Measurements from ENCODE around the gene RGS5. TPM values are rescaled to one million over a fixed set of nuclear protein-coding genes. Genes with fewer than 3 reads are reported as not detected.
A peak's percentile ranks its signal among the peaks of the same experiment; 100 is the strongest.

The RGS5 gene
- total RNA-seq, 1 experiment from 2014 or later, result 4.0 TPM

GRCh38 chr1:163191301-163191700 lies 11.4 kb downstream of the RGS5 start:
- no peak for DNase-seq (ENCODE audit: low read depth)
- in situ Hi-C loops (cut with HindIII; ENCODE audit: low pct_unique_long_range_greater_than_20kb, low sequenced_read_pairs), result no loop called here

DNA sequence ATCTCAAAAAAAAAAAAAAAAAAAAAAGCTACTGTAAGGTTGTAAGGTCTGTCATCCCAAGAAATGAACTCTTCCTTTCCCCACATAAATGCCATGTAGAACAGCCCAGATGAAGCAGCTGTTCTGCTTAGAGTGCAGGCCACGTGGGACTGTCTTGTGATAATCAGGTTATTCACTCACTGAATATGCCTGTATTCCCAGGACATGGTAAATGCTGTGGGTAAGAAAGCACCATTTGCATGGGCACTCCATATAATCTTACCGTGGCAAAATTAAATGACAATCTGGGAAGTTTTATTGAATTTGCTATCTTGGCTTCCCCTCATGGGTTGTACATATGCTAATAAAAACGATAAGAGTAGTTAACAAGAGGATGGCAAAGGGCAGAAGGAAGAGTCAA lies 13.8 kb downstream of the RGS5 start:
- in situ Hi-C loops (cut with HindIII; ENCODE audit: low pct_unique_long_range_greater_than_20kb, low sequenced_read_pairs), result no loop called here

DNA sequence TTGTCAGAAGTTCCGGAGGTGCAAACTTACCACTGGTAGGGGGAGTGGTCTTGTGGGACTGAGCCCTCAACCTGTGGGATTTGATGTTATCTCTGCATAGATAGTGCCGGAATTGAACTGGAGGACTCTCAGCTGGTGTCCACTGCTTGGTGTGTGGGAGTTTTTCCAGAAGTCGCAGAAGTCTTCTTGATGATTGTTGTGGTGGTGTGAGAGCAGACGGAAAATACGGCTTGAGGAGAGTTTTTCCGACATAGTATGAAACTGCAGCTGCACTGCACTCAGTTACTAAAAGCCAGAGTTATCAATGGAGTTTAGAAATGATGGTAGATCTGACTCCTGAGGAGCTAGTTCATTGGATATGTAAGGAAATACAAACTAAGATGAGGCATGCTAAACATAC lies 14.9 kb downstream of the RGS5 start:
- no peak for DNase-seq (ENCODE audit: low read depth)
- in situ Hi-C loops (cut with HindIII; ENCODE audit: low pct_unique_long_range_greater_than_20kb, low sequenced_read_pairs), result no loop called here

More for the DNA sequence above, 13.8 kb downstream of the RGS5 start:
- no peak for DNase-seq (ENCODE audit: low read depth)

DNA sequence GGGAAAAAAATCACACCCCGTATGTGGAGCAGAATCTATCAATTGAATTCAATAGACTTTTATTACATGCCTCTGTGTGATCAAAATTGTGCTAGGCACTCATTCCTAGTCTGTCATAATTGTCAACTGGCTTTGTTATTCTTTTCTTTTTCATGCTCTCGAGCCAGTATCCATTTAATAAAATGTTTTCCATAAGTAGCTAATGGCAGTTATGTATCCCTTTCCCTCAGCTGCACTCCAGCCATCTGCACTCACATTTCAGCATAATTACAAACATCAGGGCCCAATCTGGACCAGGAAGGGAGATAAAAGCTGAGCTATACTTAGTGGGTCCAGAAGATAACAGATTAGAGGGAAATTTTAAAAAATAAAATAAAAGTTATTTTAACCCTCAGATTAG lies 15.9 kb downstream of the RGS5 start:
- no peak for DNase-seq (ENCODE audit: low read depth)
- in situ Hi-C loops (cut with HindIII; ENCODE audit: low pct_unique_long_range_greater_than_20kb, low sequenced_read_pairs), result no loop called here

DNA sequence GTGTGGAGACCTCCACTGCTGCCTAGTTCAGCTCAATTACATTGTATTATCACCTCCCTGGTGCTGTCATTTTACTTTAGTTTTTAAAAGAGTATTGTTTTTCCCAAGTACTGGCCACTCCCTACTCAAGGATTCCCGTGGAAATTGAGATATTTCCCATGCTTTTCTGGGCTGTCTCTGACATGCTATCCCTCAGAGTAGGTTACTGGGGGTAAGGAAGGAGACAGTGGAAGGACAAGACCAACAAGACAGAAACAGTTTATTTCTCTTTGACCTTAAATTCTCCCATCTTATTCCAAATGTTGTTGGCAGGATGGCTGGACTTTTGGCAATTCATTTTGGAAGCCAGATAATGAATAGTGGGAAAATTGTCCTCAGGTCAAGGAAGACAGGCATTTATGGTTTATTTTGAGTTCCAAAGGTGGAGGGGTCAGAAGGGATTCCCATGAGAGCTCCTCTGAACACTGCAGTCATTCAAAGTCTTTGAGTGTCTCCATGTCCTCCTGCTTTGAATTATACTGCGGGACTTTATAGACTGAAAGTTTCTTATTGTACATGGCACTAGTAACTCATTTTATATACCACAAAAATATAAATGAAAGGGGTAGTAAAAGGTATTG lies 20.3 kb downstream of the RGS5 start:
- in situ Hi-C loops (cut with HindIII; ENCODE audit: low pct_unique_long_range_greater_than_20kb, low sequenced_read_pairs), result no loop called here
- DNase-seq (ENCODE audit: low read depth), result no peak

- DNase-seq (ENCODE audit: low read depth), result no peak
- in situ Hi-C loops (cut with HindIII; ENCODE audit: low pct_unique_long_range_greater_than_20kb, low sequenced_read_pairs), result no loop called here
Measured at GRCh38 chr1:163178628-163179027, 24.1 kb downstream of the RGS5 start.

GRCh38 chr1:163176797-163177196 lies 25.9 kb downstream of the RGS5 start:
- no peak for DNase-seq (ENCODE audit: low read depth)
- in situ Hi-C loops (cut with HindIII; ENCODE audit: low pct_unique_long_range_greater_than_20kb, low sequenced_read_pairs), result no loop called here

DNA sequence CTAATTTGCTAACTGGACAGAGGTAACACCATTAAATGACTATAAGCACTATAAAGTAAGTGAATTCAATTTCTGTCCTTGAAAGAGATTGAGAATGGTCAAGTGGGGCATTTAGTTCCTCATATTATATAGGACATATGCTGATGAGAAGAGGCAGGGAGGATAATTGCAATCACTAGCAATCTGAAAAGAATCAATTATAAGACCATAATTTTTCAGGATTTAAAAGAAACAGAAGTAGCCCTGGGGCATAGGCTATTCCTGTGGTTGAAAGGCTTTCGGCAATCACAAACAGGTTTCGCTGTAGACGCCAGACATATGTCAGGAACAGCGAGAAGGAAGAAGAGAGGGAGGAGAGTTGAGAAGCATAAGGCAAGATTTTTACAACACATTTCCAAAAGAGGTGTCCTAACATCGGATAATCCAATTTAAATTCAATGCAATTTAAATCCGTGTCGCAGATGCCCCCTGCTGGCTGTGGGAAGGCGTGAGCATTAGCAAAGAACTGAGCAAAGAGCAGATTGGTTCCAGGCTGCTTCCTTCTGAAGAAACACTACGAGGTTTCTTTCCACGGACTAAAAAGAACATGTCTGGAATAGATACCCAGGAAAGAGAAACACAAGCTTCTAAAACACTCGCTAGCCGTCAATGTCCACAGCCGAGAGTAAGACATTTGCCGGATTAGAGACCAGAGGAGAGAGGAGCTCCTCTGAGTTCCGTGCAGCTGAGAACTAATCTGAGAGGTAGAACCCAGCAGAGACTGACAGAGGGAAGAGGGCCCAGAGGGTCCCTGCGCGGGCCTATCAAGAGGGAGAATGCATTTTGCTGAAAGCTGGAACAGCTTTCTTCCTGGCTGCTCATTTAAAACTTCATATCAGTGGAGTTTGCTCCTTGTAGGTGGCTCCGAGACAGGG lies 27.9 kb downstream of the RGS5 start:
- in situ Hi-C loops (cut with HindIII; ENCODE audit: low pct_unique_long_range_greater_than_20kb, low sequenced_read_pairs), result no loop called here
- peak; percentile 55 for DNase-seq (ENCODE audit: low read depth)

DNA sequence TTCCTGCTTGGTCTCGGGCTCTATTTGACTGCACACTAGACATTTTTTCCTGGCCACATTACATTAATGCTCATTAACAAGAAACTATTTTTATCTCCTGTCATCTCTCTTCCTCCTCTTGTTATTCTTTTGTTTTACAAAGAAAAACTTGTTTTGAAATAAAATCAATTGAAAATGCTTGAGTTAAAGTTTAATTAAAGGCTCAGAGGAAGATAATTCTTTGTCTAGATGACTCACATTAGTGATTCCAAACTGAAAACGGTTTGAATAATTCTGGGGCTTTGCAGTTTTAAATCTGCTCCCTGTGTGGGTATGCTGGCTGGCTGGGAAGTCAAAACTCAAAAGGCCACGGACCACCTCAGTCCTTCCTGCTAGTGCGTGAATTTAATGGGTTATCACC lies 29.6 kb downstream of the RGS5 start:
- in situ Hi-C loops (cut with HindIII; ENCODE audit: low pct_unique_long_range_greater_than_20kb, low sequenced_read_pairs), result no loop called here
- DNase-seq (ENCODE audit: low read depth), result peak; percentile 69

DNA sequence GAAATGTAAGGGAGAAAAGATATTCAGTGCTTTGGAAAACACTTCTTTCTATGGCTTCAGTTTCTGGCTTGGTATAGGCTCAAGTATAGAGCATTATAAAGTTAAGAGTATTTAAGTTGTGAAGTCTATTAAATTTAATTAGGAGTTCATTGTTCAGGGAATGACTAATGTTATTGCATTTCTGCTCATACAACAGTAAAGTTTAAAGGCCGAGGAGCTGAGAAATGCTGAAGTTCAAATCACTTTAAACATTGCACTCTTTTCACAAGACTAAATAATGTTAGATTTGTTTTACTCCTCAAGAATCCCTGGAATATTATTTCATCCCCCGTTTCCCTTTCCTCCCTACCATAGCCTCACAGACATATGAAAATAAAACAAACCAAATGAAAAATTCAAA lies 30.1 kb downstream of the RGS5 start:
- in situ Hi-C loops (cut with HindIII; ENCODE audit: low pct_unique_long_range_greater_than_20kb, low sequenced_read_pairs), result no loop called here

DNA sequence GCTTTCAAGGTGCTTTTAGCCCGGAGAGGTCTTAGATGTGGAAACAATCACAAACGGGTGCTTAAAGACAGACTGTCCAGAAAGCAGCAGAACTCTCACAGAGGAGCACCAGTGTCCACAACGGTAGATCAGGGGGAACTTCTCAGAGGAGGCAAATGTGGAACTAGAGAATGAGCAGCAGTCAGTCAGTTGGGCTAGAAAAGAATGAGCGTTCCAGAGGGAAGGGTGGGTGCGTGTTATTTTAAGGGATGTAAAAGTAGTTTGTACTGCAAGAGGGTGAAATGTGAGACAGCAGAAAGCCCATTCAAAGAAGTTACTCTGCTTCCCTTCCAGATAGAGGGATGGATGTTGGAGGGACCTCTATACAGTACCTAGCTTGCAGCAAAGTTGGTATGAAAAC lies 30.9 kb downstream of the RGS5 start:
- peak; percentile 43 for DNase-seq (ENCODE audit: low read depth)
- in situ Hi-C loops (cut with HindIII; ENCODE audit: low pct_unique_long_range_greater_than_20kb, low sequenced_read_pairs), result no loop called here

More for the DNA sequence above, 30.1 kb downstream of the RGS5 start:
- no peak for DNase-seq (ENCODE audit: low read depth)

GRCh38 chr1:163170975-163171676 lies 31.6 kb downstream of the RGS5 start:
- peak; percentile 64 for DNase-seq (ENCODE audit: low read depth)
- in situ Hi-C loops (cut with HindIII; ENCODE audit: low pct_unique_long_range_greater_than_20kb, low sequenced_read_pairs), result no loop called here

DNA sequence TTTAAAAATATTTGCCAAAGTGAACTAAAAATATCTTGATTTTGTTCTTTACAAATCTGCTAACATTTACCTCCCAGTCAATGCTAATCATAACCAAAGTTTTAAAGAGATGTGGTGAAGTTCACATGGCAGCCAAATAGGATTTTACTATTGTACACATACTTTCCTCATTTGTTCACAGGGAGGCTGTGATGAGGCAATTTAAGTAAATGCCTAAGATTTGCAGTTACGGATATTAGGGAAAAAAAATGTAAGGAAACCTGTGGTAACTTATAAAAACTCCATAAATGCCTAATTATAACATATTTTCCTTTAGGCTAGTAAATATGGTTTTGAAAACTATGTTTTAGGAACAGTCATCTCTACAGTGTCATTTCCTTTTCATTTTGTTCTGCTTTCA lies 32.4 kb downstream of the RGS5 start:
- DNase-seq (ENCODE audit: low read depth), result no peak
- in situ Hi-C loops (cut with HindIII; ENCODE audit: low pct_unique_long_range_greater_than_20kb, low sequenced_read_pairs), result no loop called here

DNA sequence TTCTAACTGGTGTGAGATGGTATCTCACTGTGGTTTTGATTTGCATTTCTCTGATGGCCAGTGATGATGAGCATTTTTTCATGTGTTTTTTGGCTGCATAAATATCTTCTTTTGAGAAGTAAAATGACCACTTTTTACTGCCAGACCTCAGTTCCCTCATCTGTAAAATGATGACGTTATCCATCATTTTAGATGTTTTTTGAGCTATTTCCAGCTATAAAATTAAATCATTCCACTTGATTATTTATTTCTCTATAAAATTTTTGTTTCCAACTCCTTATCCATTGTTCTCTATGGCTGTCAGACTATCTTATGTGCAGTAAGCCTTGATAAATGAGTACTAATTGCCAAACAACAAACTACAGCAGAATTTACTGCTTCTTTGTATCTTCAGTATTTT lies 33.2 kb downstream of the RGS5 start:
- in situ Hi-C loops (cut with HindIII; ENCODE audit: low pct_unique_long_range_greater_than_20kb, low sequenced_read_pairs), result no loop called here
- DNase-seq (ENCODE audit: low read depth), result no peak

- DNase-seq (ENCODE audit: low read depth), result peak; percentile 82
- in situ Hi-C loops (cut with HindIII; ENCODE audit: low pct_unique_long_range_greater_than_20kb, low sequenced_read_pairs), result no loop called here
Measured at GRCh38 chr1:163168053-163168452, 34.7 kb downstream of the RGS5 start.

DNA sequence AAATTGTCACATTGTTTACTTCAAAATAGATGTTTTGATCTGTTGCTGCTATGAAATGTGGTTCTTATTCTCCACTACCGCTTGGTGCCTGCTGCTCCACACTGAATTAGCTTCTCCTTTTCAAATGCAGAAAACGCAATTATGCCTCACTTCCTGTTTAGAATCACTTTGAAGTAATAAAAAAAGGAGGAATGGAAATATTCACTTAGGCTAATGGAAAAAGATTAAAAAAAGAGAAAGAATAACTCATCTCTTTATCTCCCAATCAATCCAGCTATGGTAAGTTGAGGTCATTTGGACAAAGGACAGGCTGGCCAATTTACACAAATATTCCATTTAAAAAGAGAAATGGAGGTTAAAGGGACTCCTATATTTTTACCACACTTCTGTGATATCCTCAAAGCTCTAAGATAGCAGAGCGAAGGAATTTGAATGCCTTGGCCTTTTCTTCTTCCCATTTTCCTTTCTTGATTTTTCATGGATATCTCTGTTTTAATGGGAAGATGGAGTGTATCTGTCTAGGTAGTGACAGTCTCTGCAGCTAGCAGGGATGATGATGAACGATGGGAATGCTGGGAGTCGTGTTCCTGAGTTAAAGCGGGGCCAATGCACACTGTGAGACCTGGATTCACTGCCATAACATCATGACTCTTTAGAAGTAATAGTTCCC lies 35.7 kb downstream of the RGS5 start:
- in situ Hi-C loops (cut with HindIII; ENCODE audit: low pct_unique_long_range_greater_than_20kb, low sequenced_read_pairs), result no loop called here
- no peak for DNase-seq (ENCODE audit: low read depth)

- DNase-seq (ENCODE audit: low read depth), result no peak
- in situ Hi-C loops (cut with HindIII; ENCODE audit: low pct_unique_long_range_greater_than_20kb, low sequenced_read_pairs), result no loop called here
Measured at GRCh38 chr1:163165119-163165518, 37.6 kb downstream of the RGS5 start.

- DNase-seq (ENCODE audit: low read depth), result peak; percentile 93
- in situ Hi-C loops (cut with HindIII; ENCODE audit: low pct_unique_long_range_greater_than_20kb, low sequenced_read_pairs), result no loop called here
Measured at GRCh38 chr1:163163881-163164582, 38.7 kb downstream of the RGS5 start.

All from Caki2 (cell line).